Stimulated activated CD4-positive, alpha-beta T cell treated with anti-CD3 and anti-CD28 coated beads, Interleukin-1b, Interleukin-23, amount 100 ng/mL, for 1 hour (primary cell): ENCODE data around the gene GPD2.
"Not testable (repeated sequence)": the region's sequence is repeated elsewhere in the genome, so short reads cannot be mapped to it uniquely, and the experiment has no call there.

Experiments used
- DNase-seq, 2 donors: peaks; one replicate each; pipeline ENCODE4 v3.0.0-alpha.2; 2020; ENCODE audit warnings: low read depth in 2 of 2

Gene GPD2

DNA sequence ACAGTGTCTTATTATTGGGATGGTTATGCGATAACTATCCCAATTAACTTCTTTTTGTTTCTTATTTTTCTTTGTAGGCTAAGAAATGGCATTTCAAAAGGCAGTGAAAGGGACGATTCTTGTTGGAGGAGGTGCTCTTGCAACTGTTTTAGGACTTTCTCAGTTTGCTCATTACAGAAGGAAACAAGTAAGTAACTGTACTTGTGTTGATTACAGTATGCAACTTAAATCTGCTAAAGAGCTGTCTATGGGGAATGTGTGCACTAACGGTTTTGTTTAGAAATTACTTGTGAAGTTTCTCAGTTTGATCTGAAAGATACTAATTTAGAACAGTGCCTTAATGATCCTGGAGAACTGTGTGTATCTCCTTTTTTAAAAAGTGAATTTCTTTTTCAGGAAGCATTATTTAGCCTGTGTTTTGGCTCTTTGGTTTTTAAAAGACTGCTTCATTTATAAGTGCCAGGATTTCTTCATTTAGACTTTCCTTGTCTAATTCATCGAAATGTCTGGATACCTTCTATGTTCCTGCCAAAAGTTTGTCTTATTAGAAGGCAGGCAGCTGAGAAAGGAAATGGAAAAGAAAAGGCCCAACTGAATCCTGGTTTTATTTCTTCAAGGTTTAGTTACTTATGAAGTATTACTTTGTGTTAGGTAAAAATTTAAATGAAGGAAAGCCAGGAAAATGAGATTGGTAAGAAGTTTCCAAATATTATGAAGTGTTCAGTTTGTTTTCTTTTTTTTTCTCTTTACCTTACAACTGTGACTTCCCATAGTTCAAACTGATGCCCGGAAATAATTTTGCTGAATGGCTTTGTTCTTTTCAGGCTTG lies 40.1 kb downstream of the GPD2 start:
- DNase-seq = no peak

DNA sequence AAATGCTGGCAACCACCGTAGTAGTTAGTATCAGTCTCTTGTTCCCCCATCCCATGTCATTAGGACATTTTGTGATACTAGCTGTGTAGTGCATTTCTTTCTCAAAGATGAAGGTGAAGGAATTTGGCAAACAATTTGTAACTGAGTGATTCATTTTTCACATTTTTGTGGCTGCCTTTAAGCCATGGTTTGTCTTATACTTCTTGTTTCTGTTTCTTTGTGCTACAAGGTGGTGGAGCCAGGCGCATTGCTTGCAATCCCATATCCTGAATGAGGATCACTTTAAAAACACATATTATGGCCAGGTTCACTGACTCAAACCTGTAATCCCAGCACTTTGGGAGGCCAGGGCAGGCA lies 40.6 kb downstream of the GPD2 start:
- no peak for DNase-seq

- no peak for DNase-seq
Measured at GRCh38 chr2:156480376-156480775, 44.2 kb downstream of the GPD2 start.

GRCh38 chr2:156481312-156481711 lies 45.1 kb downstream of the GPD2 start:
- DNase-seq = no peak

- no peak for DNase-seq
Measured at GRCh38 chr2:156483741-156484173, 47.6 kb downstream of the GPD2 start.

- DNase-seq = no peak
Measured at GRCh38 chr2:156486147-156486546, 50.0 kb downstream of the GPD2 start.

GRCh38 chr2:156486614-156487013 lies 50.4 kb downstream of the GPD2 start:
- no peak for DNase-seq

DNA sequence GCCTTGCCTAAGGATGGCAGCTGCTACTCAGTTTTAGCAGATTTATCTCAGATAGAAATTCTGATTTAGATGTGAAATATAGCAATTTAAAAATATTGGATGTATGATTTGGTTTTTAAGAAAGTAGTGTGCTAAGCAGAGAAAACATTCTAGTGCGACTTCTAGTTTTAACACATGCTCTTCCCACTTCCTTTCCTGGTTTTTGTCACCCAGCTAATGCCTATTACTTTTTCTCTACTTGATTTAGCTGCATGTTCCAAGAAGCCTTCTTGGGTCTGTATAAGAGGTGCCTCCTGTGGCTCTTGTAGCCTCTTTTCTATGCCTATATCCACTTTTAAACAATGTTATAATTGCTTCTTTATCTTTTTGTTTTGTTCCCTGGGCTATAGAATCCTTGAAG lies 53.0 kb downstream of the GPD2 start:
- DNase-seq = no peak

DNA sequence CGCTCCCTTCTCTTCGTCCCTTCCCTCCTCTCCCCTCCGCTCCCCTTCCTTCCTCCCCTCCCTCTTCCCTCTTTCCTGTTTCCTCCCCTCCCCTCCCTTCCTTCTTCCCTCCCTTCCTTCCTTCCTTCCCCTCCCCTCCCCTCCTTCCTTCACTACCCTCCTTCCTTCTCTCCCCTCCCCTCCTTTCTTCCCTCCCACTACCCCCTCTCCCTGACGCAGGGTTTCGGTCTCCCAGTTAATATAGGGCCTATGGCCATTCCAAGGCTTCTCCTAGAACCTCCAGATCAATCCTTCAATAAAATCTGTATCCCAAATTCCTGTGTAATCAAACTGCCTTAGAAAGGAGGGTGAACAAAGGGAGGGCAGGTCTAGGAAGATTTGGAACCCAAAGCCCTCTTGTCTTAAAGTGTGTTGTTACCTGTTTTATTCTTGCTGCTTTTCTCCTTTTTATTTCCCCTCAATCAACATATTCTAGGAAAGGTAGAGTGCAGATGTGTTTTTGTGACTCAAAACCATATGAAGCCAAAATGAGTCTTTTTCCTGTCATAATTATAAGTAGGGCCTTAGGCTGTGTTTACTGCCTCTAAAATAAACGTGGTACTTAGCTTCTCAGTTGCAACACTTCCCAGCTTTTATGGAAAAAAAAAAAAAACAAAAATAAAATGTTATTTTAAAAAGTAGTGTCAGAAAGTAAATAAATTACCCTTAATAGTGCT lies 53.7 kb downstream of the GPD2 start:
- DNase-seq = no peak

- DNase-seq = no peak
Measured at GRCh38 chr2:156490466-156490840, 54.3 kb downstream of the GPD2 start.

- no peak for DNase-seq
Measured at GRCh38 chr2:156491176-156491575, 55.0 kb downstream of the GPD2 start.

DNA sequence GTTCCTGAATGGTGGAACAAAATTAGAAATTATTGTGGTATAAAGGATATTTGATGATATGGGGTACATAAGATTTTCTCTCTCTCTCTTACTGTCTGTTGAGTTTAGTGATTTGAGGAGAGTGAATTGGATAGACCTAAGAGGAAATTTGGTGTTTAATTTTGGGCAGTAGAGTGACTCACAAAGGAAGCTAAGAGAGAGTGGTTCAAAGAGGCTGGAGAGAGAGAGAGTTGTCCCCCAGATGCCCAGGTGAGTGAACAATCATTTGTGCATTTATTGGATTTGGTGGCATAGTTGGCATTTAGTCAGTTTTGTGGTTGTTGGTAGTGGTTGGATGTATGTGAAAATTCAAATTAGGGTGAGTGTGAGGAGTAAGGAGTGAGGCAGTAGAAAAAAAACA lies 56.8 kb downstream of the GPD2 start:
- DNase-seq = no peak

- not testable (repeated sequence) for DNase-seq
Measured at GRCh38 chr2:156495998-156496397, 59.8 kb downstream of the GPD2 start.

- no peak for DNase-seq
Measured at GRCh38 chr2:156505696-156506095, 69.5 kb downstream of the GPD2 start.

DNA sequence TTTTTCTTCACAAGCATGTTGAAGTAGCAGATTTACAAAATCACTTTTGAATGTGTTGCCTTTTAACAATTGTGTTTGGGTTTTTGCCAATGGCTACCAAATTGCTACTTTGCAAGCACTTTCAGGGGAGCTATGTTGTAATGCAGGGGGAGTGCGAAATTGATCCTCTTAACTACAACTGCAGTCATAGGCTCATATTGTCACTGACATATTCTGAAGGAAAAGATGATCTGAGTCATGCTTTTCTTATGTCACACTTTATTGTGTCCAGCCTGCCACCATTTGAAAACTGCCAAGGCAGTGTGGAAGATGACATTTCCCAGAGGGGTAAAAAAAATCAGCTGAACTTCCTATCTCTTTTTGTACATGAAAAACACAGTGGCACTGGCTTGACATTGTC lies 74.9 kb downstream of the GPD2 start:
- no peak for DNase-seq

- no peak for DNase-seq
Measured at GRCh38 chr2:156511803-156512202, 75.6 kb downstream of the GPD2 start.

GRCh38 chr2:156512451-156512850 lies 76.3 kb downstream of the GPD2 start:
- DNase-seq = no peak

GRCh38 chr2:156513219-156513618 lies 77.0 kb downstream of the GPD2 start:
- DNase-seq = no peak

DNA sequence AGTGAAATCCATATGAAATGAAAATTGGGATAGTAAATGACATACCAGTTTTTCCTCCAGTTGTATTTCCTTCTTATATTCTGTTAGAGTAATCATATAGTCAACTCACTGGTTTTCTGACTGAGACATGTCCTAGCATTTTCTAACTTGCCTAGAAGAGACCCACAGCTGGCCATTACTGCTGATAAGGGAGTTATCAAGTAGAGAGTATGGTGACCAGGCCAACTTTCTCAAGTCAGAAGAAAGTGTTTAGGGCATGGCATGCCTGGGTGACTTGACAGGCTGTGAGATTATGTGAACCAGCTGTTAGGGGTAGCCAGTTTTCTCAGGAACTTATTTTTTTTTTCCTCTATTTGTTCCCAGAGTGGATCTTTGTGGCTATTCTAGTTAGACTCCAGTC lies 81.2 kb downstream of the GPD2 start:
- DNase-seq = no peak

- no peak for DNase-seq
Measured at GRCh38 chr2:156518138-156518537, 82.0 kb downstream of the GPD2 start.

DNA sequence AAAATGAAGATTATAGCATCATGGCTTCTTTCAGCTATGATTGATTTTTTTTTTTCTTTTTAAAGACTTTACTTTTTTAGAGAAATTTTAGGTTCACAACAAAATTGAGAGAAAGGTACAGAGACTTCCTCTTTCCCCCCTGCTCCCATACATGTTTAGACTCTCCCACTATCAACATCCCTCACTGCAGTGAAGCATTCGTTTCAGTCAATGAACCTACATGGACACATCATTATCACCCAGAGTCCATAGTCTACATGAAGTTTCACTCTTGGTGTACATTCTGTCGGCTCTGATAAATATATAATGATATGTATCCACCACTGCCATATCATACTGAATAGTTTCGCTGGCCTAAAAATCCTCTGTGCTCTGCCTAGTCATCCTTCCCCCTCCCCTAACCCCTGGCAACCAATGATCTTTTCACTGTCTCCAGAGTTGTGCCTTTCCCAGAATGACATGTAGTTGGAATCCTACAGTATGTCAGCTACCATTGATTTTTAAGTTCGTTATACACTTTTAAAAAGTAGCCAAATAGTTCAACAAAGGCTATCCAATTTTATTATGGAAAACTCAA lies 86.8 kb downstream of the GPD2 start:
- DNase-seq = no peak

- no peak for DNase-seq
Measured at GRCh38 chr2:156526950-156527636, 90.9 kb downstream of the GPD2 start.
